Endothelial cell of umbilical vein (primary cell): ENCODE measurements around the gene CHN2.

Experiments used
- CTCF ChIP-seq, 2 donors: IDR thresholded peaks; 1 replicate in 1 of 2; 2 replicates in 1 of 2; pipeline ENCODE4 v1.5.1; 2011; ENCODE audit warnings: low read length in 2 of 2, mild to moderate bottlenecking in 2 of 2, moderate library complexity in 2 of 2, control low read depth in 1 of 2, inconsistent platforms in 1 of 2, low read depth in 1 of 2; ENCODE audit not compliant: insufficient read depth in 1 of 2; ENCODE audit errors: extremely low read depth in 1 of 2
- EZH2 ChIP-seq: IDR thresholded peaks from 2 replicates; pipeline ENCODE4 v1.6.1; 2012; ENCODE audit warnings: borderline replicate concordance, low read depth, mild to moderate bottlenecking, moderate library complexity, low read length, inconsistent platforms; ENCODE audit not compliant: severe bottlenecking
- POLR2A ChIP-seq: IDR thresholded peaks from 2 replicates; pipeline ENCODE4 v1.6.1; 2012; ENCODE audit warnings: low read depth, mild to moderate bottlenecking, control low read depth, low read length
- POLR2AphosphoS5 ChIP-seq: IDR thresholded peaks from 2 replicates; pipeline ENCODE4 v1.6.1; 2012; ENCODE audit warnings: low read depth, mild to moderate bottlenecking, control low read depth, low read length, moderate library complexity; ENCODE audit not compliant: insufficient read depth

DNA sequence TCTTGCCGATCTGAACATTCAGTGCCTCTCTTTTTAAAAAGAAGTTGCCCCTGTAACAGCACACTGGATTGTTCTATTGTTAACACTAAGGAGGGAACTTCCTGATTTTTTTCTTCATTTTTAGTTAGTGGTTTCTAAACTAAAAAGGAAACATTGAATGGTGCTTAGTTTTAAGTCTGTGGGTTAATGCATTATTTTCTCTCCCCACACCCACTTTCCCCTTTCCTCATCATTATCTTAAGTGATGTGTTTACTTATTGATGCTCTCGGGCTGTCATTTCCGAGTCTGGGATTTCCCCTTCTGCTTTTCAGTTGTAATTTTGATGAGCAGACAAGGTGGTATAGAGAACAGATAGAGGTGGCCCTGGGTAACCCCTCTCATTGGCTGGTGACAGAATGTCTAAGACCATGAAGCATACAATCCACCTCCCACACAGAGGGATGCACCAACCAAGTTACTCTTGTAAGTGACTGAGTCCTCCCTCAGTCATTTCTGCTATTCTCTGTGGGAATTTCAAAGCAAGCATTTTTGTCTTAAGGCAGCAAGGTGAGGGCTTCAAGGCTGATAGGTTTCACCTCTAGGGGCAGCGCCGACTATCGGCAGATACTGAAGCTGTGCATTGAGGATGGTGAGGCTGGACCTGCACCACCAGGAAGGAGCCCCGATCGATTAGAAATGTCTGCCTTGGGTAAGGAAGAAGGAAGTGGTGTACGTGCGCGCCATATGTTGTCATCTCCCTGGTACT is 49.5 kb downstream of the CHN2 start:
- no peak for TF ChIP-seq POLR2A
- TF ChIP-seq POLR2AphosphoS5 = no peak
- TF ChIP-seq EZH2 = no peak
- peak; percentile 5 to 9 for TF ChIP-seq CTCF (IDR thresholded peaks at IDR 0.05; ENCODE audit: extremely low read depth in 1 of 2, insufficient read depth in 1 of 2, low read depth in 1 of 2, low read length in 2 of 2)
